Thyroid gland (tissue), 4 donors: ENCODE measurements around the gene PPP1R17. TPM values are rescaled to one million over a fixed set of nuclear protein-coding genes. Genes with fewer than 3 reads are reported as not detected.

ENCODE experiments used
- DNase-seq, 2 donors: peaks; one replicate each; pipeline ENCODE4 v3.0.0-alpha.2; 2019
- H3K27ac ChIP-seq, 3 donors: fragments of 200-600 bp; sonication (generic); 1 replicate in 2 of 3; 2 replicates in 1 of 3; pipeline ENCODE4 v1.5.1; 2016 to 2019; ENCODE audit warnings: mild to moderate bottlenecking in 1 of 3, moderate library complexity in 1 of 3
- H3K27me3 ChIP-seq: fragments of 200-600 bp; sonication (generic); one replicate; pipeline ENCODE4 v1.5.1; 2019
- H3K36me3 ChIP-seq, 2 donors: fragments of 200-600 bp; sonication (generic); one replicate each; pipeline ENCODE4 v1.5.1; 2016 to 2019
- H3K4me1 ChIP-seq, 2 donors: fragments of 200-600 bp; sonication (generic); one replicate each; pipeline ENCODE4 v1.5.1; 2017 to 2019
- H3K4me3 ChIP-seq, 3 donors: fragments of 200-600 bp; sonication (generic); replicated peaks in 1 of 3; 1 replicate in 2 of 3; 2 replicates in 1 of 3; pipeline ENCODE4 v1.5.1; 2016; ENCODE audit warnings: mild to moderate bottlenecking in 1 of 3
- H3K9me3 ChIP-seq: fragments of 200-600 bp; sonication (generic); one replicate; pipeline ENCODE4 v1.5.1; 2017
- POLR2A ChIP-seq, 2 donors: fragments of 450-650 bp; IDR thresholded peaks; one replicate each; pipeline ENCODE4 v1.6.1; 2017; ENCODE audit warnings: antibody characterized with exemption in 2 of 2, mild to moderate bottlenecking in 2 of 2, moderate library complexity in 1 of 2
- WGBS, 2 donors: methylation state at CpG; one replicate each; pipeline ENCODE4 v1.1.5; 2017; 5-methylcytosine and 5-hydroxymethylcytosine counted together
- intact Hi-C: fragments of 100-400 bp; cut with DNase I; formaldehyde crosslinking; loops from one replicate; pipeline ENCODE4 v1.15.1; 2023
- total RNA-seq, 4 donors: library from RNA; depleted of rRNA; stranded (reverse); fragments of >200 nt; gene quantifications; one replicate each; pipeline ENCODE4 v1.2.3, GENCODE V29; 2016
- TF ChIP-seq, protein P1 (sequence below), 6 experiments: fragments of 200-600 bp in 3 of 6; fragments of 450-650 bp in 3 of 6; sonication (generic) in 3 of 6; IDR thresholded peaks; one replicate each; pipeline ENCODE4 v1.5.1; 2016 to 2019; ENCODE audit warnings: antibody characterized with exemption in 6 of 6, mild to moderate bottlenecking in 2 of 6, inconsistent platforms in 1 of 6, moderate library complexity in 1 of 6

The PPP1R17 gene
- total RNA-seq, 4 donors from 2014 or later = not detected

GRCh38 chr7:31663072-31663471 is 23.9 kb upstream of the PPP1R17 start:
- intact Hi-C loops = no loop called here
- Histone ChIP-seq H3K36me3 (no peaks in the 10 kb centered on the region), H3K4me1 (no peaks in the 10 kb centered on the region), H3K4me3 (no peak overlapping the region), H3K27ac (no peak overlapping the region), H3K9me3 (no peaks in the 10 kb centered on the region), H3K27me3 (no peaks in the 10 kb centered on the region)
- TF ChIP-seq POLR2A (IDR thresholded peaks at IDR 0.05) = no peak
- TF ChIP-seq, protein P1, sequence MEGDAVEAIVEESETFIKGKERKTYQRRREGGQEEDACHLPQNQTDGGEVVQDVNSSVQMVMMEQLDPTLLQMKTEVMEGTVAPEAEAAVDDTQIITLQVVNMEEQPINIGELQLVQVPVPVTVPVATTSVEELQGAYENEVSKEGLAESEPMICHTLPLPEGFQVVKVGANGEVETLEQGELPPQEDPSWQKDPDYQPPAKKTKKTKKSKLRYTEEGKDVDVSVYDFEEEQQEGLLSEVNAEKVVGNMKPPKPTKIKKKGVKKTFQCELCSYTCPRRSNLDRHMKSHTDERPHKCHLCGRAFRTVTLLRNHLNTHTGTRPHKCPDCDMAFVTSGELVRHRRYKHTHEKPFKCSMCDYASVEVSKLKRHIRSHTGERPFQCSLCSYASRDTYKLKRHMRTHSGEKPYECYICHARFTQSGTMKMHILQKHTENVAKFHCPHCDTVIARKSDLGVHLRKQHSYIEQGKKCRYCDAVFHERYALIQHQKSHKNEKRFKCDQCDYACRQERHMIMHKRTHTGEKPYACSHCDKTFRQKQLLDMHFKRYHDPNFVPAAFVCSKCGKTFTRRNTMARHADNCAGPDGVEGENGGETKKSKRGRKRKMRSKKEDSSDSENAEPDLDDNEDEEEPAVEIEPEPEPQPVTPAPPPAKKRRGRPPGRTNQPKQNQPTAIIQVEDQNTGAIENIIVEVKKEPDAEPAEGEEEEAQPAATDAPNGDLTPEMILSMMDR (IDR thresholded peaks at IDR 0.05) = no peak
- 72 to 78% methylated on average over 5 of the region's 5 CpGs for WGBS, 2 donors
- no peak for DNase-seq

- no peak overlapping the region for H3K4me3 ChIP-seq
- DNase-seq = no peak
- TF ChIP-seq POLR2A (IDR thresholded peaks at IDR 0.05) = no peak
- TF ChIP-seq, protein P1 (IDR thresholded peaks at IDR 0.05) = no peak
- no peak overlapping the region for H3K27ac ChIP-seq
- H3K36me3 ChIP-seq = no peaks in the 10 kb centered on the region
- intact Hi-C loops = no loop called here
- no peaks in the 10 kb centered on the region for H3K9me3 ChIP-seq
- H3K4me1 ChIP-seq = no peaks in the 10 kb centered on the region
- no peaks in the 10 kb centered on the region for H3K27me3 ChIP-seq
These were observed 22.1 kb upstream of the PPP1R17 start for GRCh38 chr7:31664890-31665289.

DNA sequence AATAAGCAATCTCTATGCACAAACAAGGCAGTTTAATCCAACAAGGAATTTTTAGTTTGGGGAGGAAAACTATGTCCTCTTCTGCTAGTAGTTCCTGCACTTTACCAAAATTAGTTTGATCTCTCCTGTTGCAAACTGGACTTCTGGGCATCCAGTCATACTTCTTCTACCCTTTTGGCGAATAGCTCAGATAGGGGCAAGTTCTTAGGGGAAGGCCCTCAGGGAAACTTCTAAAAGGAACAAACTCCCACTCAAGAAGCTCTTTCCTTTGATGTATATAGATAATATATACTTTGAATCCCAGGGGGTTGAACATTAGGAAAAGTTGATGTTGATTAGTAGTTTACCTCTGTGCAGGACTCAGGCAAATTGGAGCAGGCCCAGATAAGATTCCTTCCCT is 21.5 kb upstream of the PPP1R17 start:
- no peak for TF ChIP-seq POLR2A (IDR thresholded peaks at IDR 0.05)
- TF ChIP-seq, protein P1 (IDR thresholded peaks at IDR 0.05) = no peak
- Histone ChIP-seq H3K36me3 (no peaks in the 10 kb centered on the region), H3K27ac (no peak overlapping the region), H3K4me1 (no peaks in the 10 kb centered on the region), H3K27me3 (no peaks in the 10 kb centered on the region), H3K4me3 (no peak overlapping the region), H3K9me3 (no peaks in the 10 kb centered on the region)
- 68 to 88% methylated on average over 1 of the region's 1 CpG for WGBS, 2 donors
- intact Hi-C loops = no loop called here
- no peak for DNase-seq

GRCh38 chr7:31669461-31669860 is 17.6 kb upstream of the PPP1R17 start:
- intact Hi-C loops = no loop called here
- no peak overlapping the region for H3K4me3 ChIP-seq
- no peak for DNase-seq

DNA sequence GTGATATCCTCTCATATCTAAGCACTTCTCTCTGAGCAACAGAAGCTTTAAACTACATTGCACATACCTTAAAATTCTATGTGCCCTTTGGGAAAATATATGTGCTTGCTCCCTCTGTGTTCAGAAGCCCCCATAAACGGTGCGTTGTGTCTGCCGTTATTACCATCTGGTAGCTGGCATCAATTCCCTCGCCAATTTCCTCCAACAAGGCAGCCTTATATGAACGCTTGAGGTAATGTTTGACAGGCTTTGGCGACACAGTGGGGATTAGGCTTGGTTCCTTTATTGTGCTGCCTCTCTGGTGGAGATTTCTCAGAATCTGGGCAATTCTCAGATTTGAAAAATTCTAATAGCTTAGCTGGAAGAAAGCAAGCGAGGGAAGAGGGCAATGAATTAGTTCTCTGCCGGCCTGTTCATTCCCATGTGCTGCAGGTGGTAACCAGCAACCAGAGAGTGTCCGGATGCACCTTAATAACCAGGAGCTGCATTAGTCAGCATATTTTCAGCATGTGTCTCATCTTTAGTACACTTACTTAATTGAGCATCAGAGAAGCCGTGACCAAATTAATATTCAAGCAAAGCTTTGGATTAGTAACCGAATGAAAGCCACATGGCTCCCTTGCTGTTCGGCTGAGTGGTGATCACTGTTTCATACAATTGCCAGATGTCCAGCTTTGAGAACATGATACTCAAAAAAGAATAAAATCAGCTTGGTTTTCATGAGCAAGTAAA is 7.3 kb upstream of the PPP1R17 start:
- 92 to 93% methylated on average over 12 of the region's 12 CpGs for WGBS, 2 donors

More at GRCh38 chr7:31669461-31669860, 17.6 kb upstream of the PPP1R17 start:
- TF ChIP-seq POLR2A (IDR thresholded peaks at IDR 0.05) = no peak
- TF ChIP-seq, protein P1 (IDR thresholded peaks at IDR 0.05) = no peak
- no peaks in the 10 kb centered on the region for H3K9me3 ChIP-seq
- no peak overlapping the region for H3K27ac ChIP-seq
- H3K4me1 ChIP-seq = no peaks in the 10 kb centered on the region
- H3K36me3 ChIP-seq = no peaks in the 10 kb centered on the region
- H3K27me3 ChIP-seq = no peaks in the 10 kb centered on the region

More for the DNA sequence above, 7.3 kb upstream of the PPP1R17 start:
- H3K27ac ChIP-seq = no peak overlapping the region
- no peaks in the 10 kb centered on the region for H3K36me3 ChIP-seq
- no peak overlapping the region for H3K4me3 ChIP-seq
- no peak for TF ChIP-seq POLR2A (IDR thresholded peaks at IDR 0.05)
- TF ChIP-seq, protein P1 (IDR thresholded peaks at IDR 0.05) = no peak
- intact Hi-C loops = no loop called here
- no peaks in the 10 kb centered on the region for H3K9me3 ChIP-seq
- no peaks in the 10 kb centered on the region for H3K4me1 ChIP-seq
- DNase-seq = no peak
- H3K27me3 ChIP-seq = no peaks in the 10 kb centered on the region
